ENCODE measurements around the gene GRXCR2. TPM values are rescaled to one million over a fixed set of nuclear protein-coding genes. Genes with fewer than 3 reads are reported as not detected.

GRXCR2 gene
- total RNA-seq, 1 donor from 2014 or later = not detected

DNA sequence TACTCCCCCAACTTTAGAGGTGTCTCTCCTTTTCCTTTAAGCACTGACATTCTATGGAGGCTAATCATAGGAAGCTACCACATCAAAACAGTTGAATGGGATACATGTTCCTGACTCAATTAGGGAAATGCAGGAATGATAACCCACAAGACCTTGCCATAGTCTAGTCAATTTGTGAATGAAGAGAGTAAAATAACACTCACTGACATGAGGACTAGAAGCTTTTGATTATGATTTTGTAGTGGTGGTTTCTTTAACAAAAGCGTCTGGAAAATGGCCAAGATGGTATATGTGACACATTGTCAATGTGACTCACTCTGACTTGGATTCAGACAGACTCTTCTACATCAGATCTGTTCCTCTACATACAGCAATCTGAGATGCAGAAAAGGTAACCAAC is 24.0 kb downstream of the GRXCR2 start:
- Mint-ChIP-seq H3K27ac (ENCODE audit: unreplicated experiment) (no peak overlapping the region), H3K9me3 (ENCODE audit: unreplicated experiment) (no peaks in the 10 kb centered on the region), H3K4me1 (ENCODE audit: unreplicated experiment) (no peaks in the 10 kb centered on the region), H3K36me3 (ENCODE audit: unreplicated experiment) (no peaks in the 10 kb centered on the region), H3K4me3 (ENCODE audit: unreplicated experiment) (no peak overlapping the region), H3K27me3 (ENCODE audit: unreplicated experiment) (no peaks in the 10 kb centered on the region)
- DNase-seq (ENCODE audit: extremely low spot score, unreplicated experiment) = no peak
- no peak for TF ChIP-seq CTCF (IDR thresholded peaks at IDR 0.05)

DNA sequence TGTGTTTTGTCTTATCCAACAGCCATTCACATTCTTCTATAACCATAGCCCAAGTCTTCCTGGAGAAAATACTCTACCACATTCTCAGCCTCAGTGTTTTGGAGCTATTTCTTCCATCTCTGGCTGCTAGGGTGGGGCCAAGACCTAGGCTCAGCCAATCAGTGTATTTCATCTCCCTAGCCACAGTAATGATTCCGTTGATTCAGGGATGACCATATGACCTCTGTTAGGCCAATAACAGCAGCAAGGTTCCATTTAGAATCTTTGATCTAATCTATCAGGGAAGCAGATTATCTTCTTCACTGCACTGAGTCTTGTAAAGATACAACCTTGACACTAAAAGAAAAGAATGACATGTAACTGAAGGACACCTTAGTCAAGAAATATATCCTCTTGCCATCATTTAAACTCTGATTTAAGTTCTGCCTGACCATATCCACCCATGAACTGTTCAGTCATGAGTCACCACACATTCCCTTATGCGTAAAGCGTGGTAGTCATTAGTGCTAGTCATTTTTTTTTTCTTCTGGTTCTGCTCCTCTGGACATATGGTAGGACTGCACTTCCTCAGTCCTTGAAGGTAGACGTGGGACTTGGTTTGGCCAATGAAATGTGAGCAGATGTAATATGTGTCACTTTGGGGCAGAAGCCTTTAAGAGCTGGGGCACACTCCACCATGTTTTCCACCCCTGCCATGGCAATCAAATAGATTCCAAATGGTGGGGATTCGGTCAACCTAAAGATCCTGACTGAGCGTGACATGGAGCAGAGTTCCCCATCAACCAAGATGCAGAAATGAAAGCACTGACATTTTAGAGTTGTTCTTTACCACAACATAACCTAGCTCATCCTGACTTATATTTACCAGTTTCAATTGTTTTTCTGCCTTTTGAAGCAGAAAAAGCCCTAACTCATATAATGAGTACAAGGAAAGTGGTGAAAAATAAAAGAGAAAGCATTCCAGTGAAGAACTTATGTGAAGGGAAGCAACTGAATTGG is 25.0 kb downstream of the GRXCR2 start:
- no peaks in the 10 kb centered on the region for H3K9me3 Mint-ChIP-seq (ENCODE audit: unreplicated experiment)
- no peak for DNase-seq (ENCODE audit: extremely low spot score, unreplicated experiment)
- H3K27ac Mint-ChIP-seq (ENCODE audit: unreplicated experiment) = no peak overlapping the region
- TF ChIP-seq CTCF (IDR thresholded peaks at IDR 0.05) = no peak
- H3K4me3 Mint-ChIP-seq (ENCODE audit: unreplicated experiment) = no peak overlapping the region
- H3K4me1 Mint-ChIP-seq (ENCODE audit: unreplicated experiment) = no peaks in the 10 kb centered on the region
- no peaks in the 10 kb centered on the region for H3K27me3 Mint-ChIP-seq (ENCODE audit: unreplicated experiment)
- no peaks in the 10 kb centered on the region for H3K36me3 Mint-ChIP-seq (ENCODE audit: unreplicated experiment)

- Mint-ChIP-seq H3K9me3 (ENCODE audit: unreplicated experiment) (no peaks in the 10 kb centered on the region), H3K36me3 (ENCODE audit: unreplicated experiment) (no peaks in the 10 kb centered on the region), H3K27ac (ENCODE audit: unreplicated experiment) (no peak overlapping the region), H3K4me3 (ENCODE audit: unreplicated experiment) (no peak overlapping the region), H3K4me1 (ENCODE audit: unreplicated experiment) (no peaks in the 10 kb centered on the region), H3K27me3 (ENCODE audit: unreplicated experiment) (no peaks in the 10 kb centered on the region)
- TF ChIP-seq CTCF (IDR thresholded peaks at IDR 0.05) = no peak
- DNase-seq (ENCODE audit: extremely low spot score, unreplicated experiment) = no peak
Measured at GRCh38 chr5:145846081-145846480, 26.7 kb downstream of the GRXCR2 start.

DNA sequence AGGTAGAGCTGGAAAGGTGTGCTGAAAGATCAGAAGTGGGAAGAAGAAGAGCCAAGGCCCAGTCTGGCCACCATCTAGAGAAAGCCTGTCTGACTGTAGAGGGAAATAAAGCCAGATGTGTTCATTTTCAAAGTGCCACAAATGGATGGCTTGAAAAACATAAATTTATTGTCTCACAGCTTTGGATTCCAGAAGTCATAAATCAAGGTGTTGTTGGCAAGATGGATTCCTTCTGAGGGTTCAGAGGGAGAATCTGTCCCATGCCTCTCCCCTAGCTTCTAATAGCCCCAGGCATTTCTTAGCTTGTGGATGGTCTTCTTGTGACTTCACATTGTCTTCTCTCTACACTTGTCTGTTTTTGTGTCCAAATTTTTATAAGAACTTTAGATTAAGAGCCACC is 31.5 kb downstream of the GRXCR2 start:
- Mint-ChIP-seq H3K9me3 (ENCODE audit: unreplicated experiment) (no peaks in the 10 kb centered on the region), H3K4me1 (ENCODE audit: unreplicated experiment) (no peaks in the 10 kb centered on the region), H3K4me3 (ENCODE audit: unreplicated experiment) (no peak overlapping the region), H3K27me3 (ENCODE audit: unreplicated experiment) (no peaks in the 10 kb centered on the region), H3K36me3 (ENCODE audit: unreplicated experiment) (no peaks in the 10 kb centered on the region), H3K27ac (ENCODE audit: unreplicated experiment) (no peak overlapping the region)
- no peak for TF ChIP-seq CTCF (IDR thresholded peaks at IDR 0.05)
- DNase-seq (ENCODE audit: extremely low spot score, unreplicated experiment) = no peak

DNA sequence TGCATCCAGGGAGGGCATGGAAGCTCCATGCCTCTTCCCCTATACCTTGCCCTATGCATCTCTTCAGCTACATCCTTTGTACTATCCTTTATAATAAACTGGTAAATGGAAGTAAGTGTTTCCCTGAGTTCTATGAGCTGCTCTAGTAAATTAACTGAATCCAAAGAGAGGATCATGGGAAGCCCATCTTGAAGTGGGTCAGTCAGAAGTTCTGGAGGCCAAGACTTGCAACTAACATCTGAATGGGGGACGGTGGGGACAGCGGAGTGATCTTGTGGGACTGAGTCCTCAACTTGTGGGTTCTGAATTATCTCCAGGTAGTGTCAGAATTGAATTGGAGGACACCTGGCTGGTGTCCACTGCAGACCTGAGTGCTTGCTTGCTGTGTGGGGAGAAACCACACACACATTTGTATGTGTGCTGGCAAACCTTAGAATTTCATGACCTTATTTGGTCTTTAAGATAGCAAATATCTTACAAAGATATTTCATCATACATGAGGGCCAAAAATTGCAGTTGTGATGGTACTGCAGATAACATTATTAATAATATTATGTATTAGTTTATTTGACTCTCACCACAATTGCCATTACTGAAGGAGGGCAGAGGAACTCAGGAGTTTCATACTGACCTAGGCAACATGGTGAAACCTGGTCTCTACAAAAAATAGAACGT is 32.2 kb downstream of the GRXCR2 start:
- DNase-seq (ENCODE audit: extremely low spot score, unreplicated experiment) = no peak
- no peaks in the 10 kb centered on the region for H3K27me3 Mint-ChIP-seq (ENCODE audit: unreplicated experiment)
- H3K4me3 Mint-ChIP-seq (ENCODE audit: unreplicated experiment) = no peak overlapping the region
- H3K27ac Mint-ChIP-seq (ENCODE audit: unreplicated experiment) = no peak overlapping the region
- H3K4me1 Mint-ChIP-seq (ENCODE audit: unreplicated experiment) = peaks cover 4% of the 10 kb centered on the region
- H3K36me3 Mint-ChIP-seq (ENCODE audit: unreplicated experiment) = no peaks in the 10 kb centered on the region
- no peak for TF ChIP-seq CTCF (IDR thresholded peaks at IDR 0.05)
- H3K9me3 Mint-ChIP-seq (ENCODE audit: unreplicated experiment) = no peaks in the 10 kb centered on the region
